PC-3 (cell line): ENCODE measurements around the gene MIGA1. TPM values are rescaled to one million over a fixed set of nuclear protein-coding genes. Genes with fewer than 3 reads are reported as not detected.

ENCODE experiments used
- ATAC-seq: fragments of 200-7000 bp; cut with Tn5 transposase; 2 replicates; pipeline ENCODE4 v1.9.1; 2020; ENCODE audit warnings: mild to moderate bottlenecking, moderate library complexity
- BruUV-seq: library from RNA; stranded (reverse); fragments of 400-500 nt; replicated peaks from 2 replicates; lab custom pipeline; 2021; lab: Mats Ljungman, UMichigan
- CTCF ChIA-PET: fragments of 300-600 bp; sonication (Branson Sonifier 250); formaldehyde crosslinking; loops from one replicate; lab custom pipeline; 2022; ENCODE audit warnings: antibody characterized with exemption; lab: Charles Lee
- POLR2A ChIA-PET: fragments of 300-600 bp; sonication (Branson Sonifier 250); formaldehyde crosslinking; loops from one replicate; lab custom pipeline; 2022; ENCODE audit warnings: antibody characterized with exemption; ENCODE audit not compliant: unreplicated experiment; lab: Charles Lee
- DNase-seq: peaks from one replicate; pipeline ENCODE4 v3.0.0-alpha.2; 2015
- H2AFZ ChIP-seq: fragments of 300-600 bp; sonication (generic); 2 replicates; pipeline ENCODE4 v1.6.0; 2016; ENCODE audit warnings: antibody characterized with exemption, low read length
- H3F3A ChIP-seq: fragments of 300-600 bp; sonication (generic); one replicate; pipeline ENCODE4 v1.6.0; 2017; ENCODE audit warnings: antibody characterized with exemption, low read length, control low read depth, mild to moderate bottlenecking; ENCODE audit not compliant: unreplicated experiment
- H3K27ac ChIP-seq: fragments of 300-600 bp; sonication (generic); 2 replicates; pipeline ENCODE4 v1.5.1; 2016; ENCODE audit warnings: mild to moderate bottlenecking, low read length
- H3K27me3 ChIP-seq: fragments of 300-600 bp; sonication (generic); 2 replicates; pipeline ENCODE4 v1.6.1; 2016; ENCODE audit warnings: low read length, mixed read lengths
- H3K36me3 ChIP-seq: fragments of 300-600 bp; sonication (generic); 2 replicates; pipeline ENCODE4 v1.6.1; 2016; ENCODE audit warnings: low read depth, mixed run types, low read length, mixed read lengths
- H3K4me1 ChIP-seq: fragments of 300-600 bp; sonication (generic); 2 replicates; pipeline ENCODE4 v1.5.1; 2016; ENCODE audit warnings: low read length; ENCODE audit not compliant: insufficient read depth
- H3K4me2 ChIP-seq: fragments of 300-600 bp; sonication (generic); 2 replicates; pipeline ENCODE4 v1.6.0; 2016; ENCODE audit warnings: low read length
- H3K4me3 ChIP-seq: fragments of 300-600 bp; sonication (generic); 2 replicates; pipeline ENCODE4 v1.5.1; 2016; ENCODE audit warnings: mild to moderate bottlenecking, low read length, mixed read lengths
- H3K79me2 ChIP-seq: fragments of 300-600 bp; sonication (generic); 2 replicates; pipeline ENCODE4 v1.6.1; 2017; ENCODE audit warnings: low read length, mixed read lengths
- H3K9ac ChIP-seq: fragments of 300-600 bp; sonication (generic); 2 replicates; pipeline ENCODE4 v1.6.0; 2016; ENCODE audit warnings: mild to moderate bottlenecking, low read length
- H3K9me2 ChIP-seq: fragments of 300-600 bp; sonication (generic); replicated peaks from 2 replicates; pipeline ENCODE4 v1.6.1; 2016; ENCODE audit warnings: mixed run types, low read length, mixed read lengths
- H3K9me3 ChIP-seq: fragments of 300-600 bp; sonication (generic); 2 replicates; pipeline ENCODE4 v1.6.1; 2016; ENCODE audit warnings: low read length, mixed read lengths
- H4K20me1 ChIP-seq: fragments of 300-600 bp; sonication (generic); 2 replicates; pipeline ENCODE4 v1.6.1; 2016; ENCODE audit warnings: low read length, mixed read lengths
- EZH2 ChIP-seq: fragments of 300-600 bp; sonication (generic); IDR thresholded peaks from one replicate; pipeline ENCODE4 v1.6.1; 2017; ENCODE audit warnings: antibody characterized with exemption, mild to moderate bottlenecking, low read length; ENCODE audit not compliant: unreplicated experiment
- EZH2phosphoT487 ChIP-seq: fragments of 300-600 bp; sonication (generic); IDR thresholded peaks from 2 replicates; pipeline ENCODE4 v1.6.1; 2018; ENCODE audit warnings: mild to moderate bottlenecking, antibody characterized with exemption, low read length, borderline replicate concordance
- intact Hi-C: fragments of 100-400 bp; cut with micrococcal nuclease; formaldehyde crosslinking; loops from 2 replicates; pipeline ENCODE4 v1.9.0; 2023
- total RNA-seq: library from RNA; depleted of rRNA; stranded (reverse); fragments of >200 nt; gene quantifications from 2 replicates; pipeline ENCODE4 v1.2.3, GENCODE V29; 2014
- TF ChIP-seq, protein P1 (sequence below): fragments of 300-600 bp; sonication (generic); conservative IDR thresholded peaks from 2 replicates; pipeline ENCODE4 v1.5.1; 2017; ENCODE audit warnings: antibody characterized with exemption, low read depth, mild to moderate bottlenecking, low read length

The MIGA1 gene
- total RNA-seq, 1 experiment from 2014 or later: 6.5 TPM

DNA sequence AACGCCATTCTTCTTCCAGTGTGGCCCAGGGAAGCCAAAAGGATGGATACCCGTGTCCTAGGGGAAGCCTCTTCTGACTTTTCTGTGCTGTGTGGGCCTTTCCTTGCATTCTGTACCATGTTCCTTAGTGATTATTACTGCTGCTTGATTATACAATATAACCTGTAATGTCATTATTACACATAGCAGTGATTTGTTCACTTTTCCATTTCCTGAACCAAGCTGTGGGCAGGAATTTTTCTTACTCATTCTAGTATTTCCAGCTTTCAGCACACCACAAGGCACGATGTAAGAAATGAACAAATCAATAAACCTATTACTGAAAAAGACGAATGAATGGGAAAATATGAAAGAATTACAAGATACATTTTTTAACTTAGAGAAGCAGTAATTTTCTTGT is 11.4 kb upstream of the MIGA1 start:
- ChIA-PET POLR2A (interaction anchor here (0.6 kb wide), 2 partner anchors 15 to 99 kb away, joined by 8 to 26 read pairs; no protein-coding TSS in a partner anchor), CTCF (interaction anchor here (0.7 kb wide), 1 partner anchor 852 kb away, joined by 4 read pairs; the partner anchor contains the start of gene IFI44L)
- no peaks in the 10 kb centered on the region for H3K4me1 ChIP-seq
- no peaks in the 10 kb centered on the region for H3F3A ChIP-seq
- H3K27ac ChIP-seq: no peak overlapping the region
- H3K9me3 ChIP-seq: no peaks in the 10 kb centered on the region
- no peaks in the 10 kb centered on the region for H3K36me3 ChIP-seq
- no TSS peak for BruUV-seq
- H3K4me2 ChIP-seq: no peak overlapping the region
- H3K9me2 ChIP-seq: no peaks in the 10 kb centered on the region
- no peaks in the 10 kb centered on the region for H3K79me2 ChIP-seq
- no peak for ATAC-seq
- no peaks in the 10 kb centered on the region for H3K27me3 ChIP-seq
- no peaks in the 10 kb centered on the region for H4K20me1 ChIP-seq
- DNase-seq: no peak
- no peak overlapping the region for H3K9ac ChIP-seq
- no peak overlapping the region for H2AFZ ChIP-seq
- intact Hi-C loops: no loop called here
- no peak for TF ChIP-seq EZH2
- TF ChIP-seq EZH2phosphoT487: no peak
- TF ChIP-seq, protein P1, sequence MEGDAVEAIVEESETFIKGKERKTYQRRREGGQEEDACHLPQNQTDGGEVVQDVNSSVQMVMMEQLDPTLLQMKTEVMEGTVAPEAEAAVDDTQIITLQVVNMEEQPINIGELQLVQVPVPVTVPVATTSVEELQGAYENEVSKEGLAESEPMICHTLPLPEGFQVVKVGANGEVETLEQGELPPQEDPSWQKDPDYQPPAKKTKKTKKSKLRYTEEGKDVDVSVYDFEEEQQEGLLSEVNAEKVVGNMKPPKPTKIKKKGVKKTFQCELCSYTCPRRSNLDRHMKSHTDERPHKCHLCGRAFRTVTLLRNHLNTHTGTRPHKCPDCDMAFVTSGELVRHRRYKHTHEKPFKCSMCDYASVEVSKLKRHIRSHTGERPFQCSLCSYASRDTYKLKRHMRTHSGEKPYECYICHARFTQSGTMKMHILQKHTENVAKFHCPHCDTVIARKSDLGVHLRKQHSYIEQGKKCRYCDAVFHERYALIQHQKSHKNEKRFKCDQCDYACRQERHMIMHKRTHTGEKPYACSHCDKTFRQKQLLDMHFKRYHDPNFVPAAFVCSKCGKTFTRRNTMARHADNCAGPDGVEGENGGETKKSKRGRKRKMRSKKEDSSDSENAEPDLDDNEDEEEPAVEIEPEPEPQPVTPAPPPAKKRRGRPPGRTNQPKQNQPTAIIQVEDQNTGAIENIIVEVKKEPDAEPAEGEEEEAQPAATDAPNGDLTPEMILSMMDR: no peak
- H3K4me3 ChIP-seq: no peak overlapping the region

DNA sequence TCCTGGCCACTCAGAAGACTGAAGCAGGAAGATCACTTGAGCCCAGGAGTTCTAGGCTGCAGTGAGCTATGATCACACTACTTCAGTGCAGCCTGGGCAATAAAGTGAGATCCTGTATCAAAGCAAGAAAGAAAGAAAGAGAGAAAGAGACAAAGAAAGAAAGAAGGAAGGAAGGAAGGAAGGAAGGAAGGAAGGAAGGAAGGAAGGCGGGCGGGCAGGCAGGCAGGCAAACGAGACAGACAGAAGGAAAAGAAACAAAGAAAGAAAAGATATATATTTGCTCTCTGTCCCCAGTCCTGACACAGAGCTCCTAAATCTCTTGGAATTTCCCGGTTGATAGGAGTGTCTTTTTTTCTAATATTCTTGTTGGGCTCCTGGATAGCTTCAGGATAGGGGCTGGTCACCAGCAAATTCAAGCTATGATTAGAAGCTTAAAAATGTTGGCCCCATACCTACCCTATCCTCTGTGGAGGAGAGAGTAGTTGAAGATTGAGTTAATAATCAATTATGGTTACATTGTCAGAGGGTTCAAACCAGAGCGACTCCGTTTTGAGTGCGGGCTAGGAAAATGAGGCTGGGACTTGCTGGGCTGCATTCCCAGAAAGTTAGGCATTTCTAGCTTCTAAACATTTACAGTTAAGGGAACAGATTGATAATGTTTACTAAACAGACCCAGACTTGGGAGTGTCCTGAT is 3.3 kb upstream of the MIGA1 start:
- no peak overlapping the region for H3K9ac ChIP-seq
- no TSS peak for BruUV-seq
- H3K36me3 ChIP-seq: no peaks in the 10 kb centered on the region
- no peaks in the 10 kb centered on the region for H4K20me1 ChIP-seq
- H3K79me2 ChIP-seq: peaks cover 15% of the 10 kb centered on the region
- no peak for DNase-seq
- no peak overlapping the region for H3K27ac ChIP-seq
- no peak for ATAC-seq
- H3K4me2 ChIP-seq: no peak overlapping the region
- TF ChIP-seq, protein P1: no peak
- TF ChIP-seq EZH2phosphoT487 (no peak), EZH2 (no peak)
- H3K4me1 ChIP-seq: peaks cover 16% of the 10 kb centered on the region
- H3K27me3 ChIP-seq: no peaks in the 10 kb centered on the region
- no peaks in the 10 kb centered on the region for H3K9me3 ChIP-seq
- CTCF ChIA-PET: no interaction called here
- intact Hi-C loops: no loop called here
- H3K9me2 ChIP-seq: no peaks in the 10 kb centered on the region
- H3K4me3 ChIP-seq: no peak overlapping the region
- POLR2A ChIA-PET: no interaction called here
- no peak overlapping the region for H2AFZ ChIP-seq
- H3F3A ChIP-seq: no peaks in the 10 kb centered on the region

DNA sequence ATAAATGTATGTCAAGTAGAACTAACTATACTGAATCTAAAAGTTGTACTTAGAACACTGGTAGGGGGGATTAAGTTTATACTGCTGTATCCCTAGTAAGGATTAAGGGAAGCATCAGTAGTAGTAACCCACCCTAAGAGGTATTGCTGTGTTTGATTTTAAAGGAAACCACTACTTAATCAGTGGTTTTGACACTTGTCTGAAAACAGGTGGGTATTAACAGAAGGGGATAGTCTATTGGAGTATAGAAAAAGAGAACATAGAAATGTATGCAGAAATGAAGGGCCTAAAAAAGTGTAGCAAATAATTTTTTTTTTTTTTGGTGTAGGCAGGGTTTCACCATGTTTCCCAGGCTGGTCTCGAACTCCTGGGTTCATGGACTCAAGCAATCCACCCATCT is 2.2 kb downstream of the MIGA1 start:
- ChIA-PET POLR2A (no interaction called here), CTCF (no interaction called here)
- no peaks in the 10 kb centered on the region for H3K27me3 ChIP-seq
- DNase-seq: no peak
- peaks cover 43% of the 10 kb centered on the region for H3K4me1 ChIP-seq
- intact Hi-C loops: loop anchor here (5.0 kb wide), 1 partner anchor 196 kb away; the partner anchor contains the start of gene FUBP1
- H3K4me2 ChIP-seq: peak overlapping the region; percentile 90
- no peak overlapping the region for H3K9ac ChIP-seq
- H2AFZ ChIP-seq: no peak overlapping the region
- 0 out of 2 replicates have a peak overlapping the region, but pooled peaks have one; percentile 38 for H3K27ac ChIP-seq
- H3K9me3 ChIP-seq: no peaks in the 10 kb centered on the region
- H3K36me3 ChIP-seq: peaks cover 11% of the 10 kb centered on the region
- H3F3A ChIP-seq: peaks cover 4% of the 10 kb centered on the region
- no peak for ATAC-seq
- H3K9me2 ChIP-seq: no peaks in the 10 kb centered on the region
- no peak for TF ChIP-seq EZH2phosphoT487
- TF ChIP-seq EZH2: no peak
- TF ChIP-seq, protein P1: no peak
- H3K4me3 ChIP-seq: peak overlapping the region; percentile 100; the same call in 1 of the 2 replicates
- no TSS peak for BruUV-seq
- 0 out of 2 replicates have a peak, but pooled peaks cover 8% of the 10 kb centered on the region for H4K20me1 ChIP-seq
- H3K79me2 ChIP-seq: peaks cover 44% of the 10 kb centered on the region
